Measurements from ENCODE around the gene GLRX.

Gene GLRX

DNA sequence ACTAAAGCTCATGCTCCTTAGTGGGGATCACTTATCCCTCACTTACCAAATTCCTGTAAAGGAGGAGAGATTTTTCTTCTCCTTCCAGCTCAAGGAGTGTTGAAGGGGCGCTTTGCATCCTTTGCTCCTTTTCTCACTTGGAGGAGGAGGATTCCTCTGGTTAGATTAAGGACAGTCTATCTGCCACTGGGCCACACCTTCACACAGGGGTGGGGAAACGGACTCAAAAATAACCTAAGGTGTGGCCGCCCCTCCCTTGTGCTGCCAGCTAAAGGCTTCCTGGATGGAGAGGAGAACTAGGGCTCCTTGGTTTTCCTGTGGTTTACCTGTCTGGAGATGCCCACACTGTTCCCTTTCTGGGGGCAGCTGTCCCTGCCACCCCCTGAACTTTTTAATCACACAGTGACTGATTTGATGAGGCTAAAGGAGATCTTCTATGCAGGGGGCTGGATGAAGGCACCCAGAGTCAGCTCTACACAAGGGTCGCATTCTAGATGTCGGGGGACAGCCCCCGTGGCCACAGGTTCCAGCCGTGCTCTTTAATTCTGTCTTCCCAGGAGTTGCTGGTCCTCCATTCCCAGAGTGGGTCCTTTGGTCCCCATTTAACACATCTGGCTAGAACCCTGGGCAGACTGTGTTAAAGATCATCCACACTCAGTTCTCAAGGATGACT, 14.4 kb downstream of the GLRX start:
- H3K36me3 ChIP-seq (ENCODE audit: control insufficient read depth, insufficient read depth, low read length), result no peaks in the 10 kb centered on the region
- whole genome bisulfite sequencing (ENCODE audit: insufficient coverage, insufficient read length), result no CpG with 5 or more reads among the region's 7 CpGs
- H3K4me1 ChIP-seq (ENCODE audit: control insufficient read depth, insufficient read depth, low read length), result peaks cover 3% of the 10 kb centered on the region
- H3K27ac ChIP-seq (ENCODE audit: low read length), result no peak overlapping the region
- DNase-seq (ENCODE audit: low read depth, low spot score), result no peak
- no peaks in the 10 kb centered on the region for H3K27me3 ChIP-seq (ENCODE audit: control insufficient read depth, insufficient read depth, low read length)
- H3K4me3 ChIP-seq (ENCODE audit: low read length), result no peak overlapping the region
- H3K9me3 ChIP-seq (ENCODE audit: control insufficient read depth, insufficient read depth, low read length), result no peaks in the 10 kb centered on the region

DNA sequence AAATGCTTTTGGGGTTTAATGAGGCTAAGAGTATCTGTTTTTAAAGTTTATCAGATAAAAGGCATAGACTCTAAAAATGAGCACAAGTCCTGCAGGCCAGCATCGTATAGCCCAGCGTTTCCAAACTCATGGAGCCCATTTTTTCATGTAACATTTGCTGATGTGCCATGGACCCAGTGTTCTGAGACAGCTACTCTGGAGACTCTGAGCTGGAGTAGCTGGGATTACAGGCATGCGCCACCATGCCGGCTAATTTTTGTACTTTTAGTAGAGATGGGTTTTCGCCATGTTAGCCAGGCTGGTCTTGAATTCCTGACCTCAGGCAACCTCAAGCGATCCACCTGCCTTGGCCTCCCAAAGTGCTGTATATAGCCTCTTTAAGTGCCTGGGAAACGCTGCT, 15.8 kb downstream of the GLRX start:
- peaks cover 3% of the 10 kb centered on the region for H3K4me1 ChIP-seq (ENCODE audit: control insufficient read depth, insufficient read depth, low read length)
- no peaks in the 10 kb centered on the region for H3K9me3 ChIP-seq (ENCODE audit: control insufficient read depth, insufficient read depth, low read length)
- no peak overlapping the region for H3K27ac ChIP-seq (ENCODE audit: low read length)
- no CpG with 5 or more reads among the region's 7 CpGs for WGBS (ENCODE audit: insufficient coverage, insufficient read length)
- no peaks in the 10 kb centered on the region for H3K36me3 ChIP-seq (ENCODE audit: control insufficient read depth, insufficient read depth, low read length)
- DNase-seq (ENCODE audit: low read depth, low spot score), result no peak
- no peak overlapping the region for H3K4me3 ChIP-seq (ENCODE audit: low read length)
- H3K27me3 ChIP-seq (ENCODE audit: control insufficient read depth, insufficient read depth, low read length), result no peaks in the 10 kb centered on the region

GRCh38 chr5:95804736-95805539, 17.6 kb downstream of the GLRX start:
- Histone ChIP-seq H3K36me3 (ENCODE audit: control insufficient read depth, insufficient read depth, low read length) (no peaks in the 10 kb centered on the region), H3K27ac (ENCODE audit: low read length) (no peak overlapping the region), H3K27me3 (ENCODE audit: control insufficient read depth, insufficient read depth, low read length) (no peaks in the 10 kb centered on the region), H3K9me3 (ENCODE audit: control insufficient read depth, insufficient read depth, low read length) (no peaks in the 10 kb centered on the region), H3K4me3 (ENCODE audit: low read length) (no peak overlapping the region), H3K4me1 (ENCODE audit: control insufficient read depth, insufficient read depth, low read length) (peaks cover 3% of the 10 kb centered on the region)
- no CpG with 5 or more reads among the region's 6 CpGs for WGBS (ENCODE audit: insufficient coverage, insufficient read length)
- DNase-seq (ENCODE audit: low read depth, low spot score), result no peak

- Histone ChIP-seq H3K27ac (ENCODE audit: low read length) (no peak overlapping the region), H3K4me1 (ENCODE audit: control insufficient read depth, insufficient read depth, low read length) (no peaks in the 10 kb centered on the region; the same call in 1 of the 2 replicates), H3K27me3 (ENCODE audit: control insufficient read depth, insufficient read depth, low read length) (no peaks in the 10 kb centered on the region), H3K9me3 (ENCODE audit: control insufficient read depth, insufficient read depth, low read length) (no peaks in the 10 kb centered on the region), H3K4me3 (ENCODE audit: low read length) (no peak overlapping the region), H3K36me3 (ENCODE audit: control insufficient read depth, insufficient read depth, low read length) (no peaks in the 10 kb centered on the region)
- WGBS (ENCODE audit: insufficient coverage, insufficient read length), result no CpG with 5 or more reads among the region's 6 CpGs
- DNase-seq (ENCODE audit: low read depth, low spot score), result no peak
Measured at GRCh38 chr5:95803271-95804148, 19.0 kb downstream of the GLRX start.

- no peaks in the 10 kb centered on the region for H3K9me3 ChIP-seq (ENCODE audit: control insufficient read depth, insufficient read depth, low read length)
- no peaks in the 10 kb centered on the region for H3K27me3 ChIP-seq (ENCODE audit: control insufficient read depth, insufficient read depth, low read length)
- no peaks in the 10 kb centered on the region for H3K4me1 ChIP-seq (ENCODE audit: control insufficient read depth, insufficient read depth, low read length)
- H3K27ac ChIP-seq (ENCODE audit: low read length), result no peak overlapping the region
- no peaks in the 10 kb centered on the region for H3K36me3 ChIP-seq (ENCODE audit: control insufficient read depth, insufficient read depth, low read length)
- no peak overlapping the region for H3K4me3 ChIP-seq (ENCODE audit: low read length)
- no peak for DNase-seq (ENCODE audit: low read depth, low spot score)
- WGBS (ENCODE audit: insufficient coverage, insufficient read length), result no CpG with 5 or more reads among the region's 3 CpGs
Measured at GRCh38 chr5:95801961-95802360, 20.6 kb downstream of the GLRX start.

DNA sequence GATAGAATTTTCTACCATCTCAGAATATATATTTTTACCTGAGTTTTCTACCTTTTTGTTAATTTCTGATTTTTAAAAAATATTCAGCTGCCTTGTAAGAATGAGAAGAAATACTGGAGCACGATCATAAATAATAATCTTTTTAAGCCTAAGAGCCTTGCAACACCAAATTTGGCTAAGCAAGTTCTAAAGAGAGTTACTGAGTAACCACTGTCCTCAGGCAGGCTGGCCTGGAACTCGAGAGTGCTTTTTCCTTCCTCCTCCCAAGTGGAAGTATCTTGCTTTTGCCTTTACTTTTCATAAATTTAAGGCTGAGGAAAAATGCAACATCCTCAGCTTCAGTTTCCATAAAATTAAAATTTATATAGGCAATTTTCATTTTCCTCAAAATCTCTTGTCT, 21.0 kb downstream of the GLRX start:
- Histone ChIP-seq H3K27me3 (ENCODE audit: control insufficient read depth, insufficient read depth, low read length) (no peaks in the 10 kb centered on the region), H3K36me3 (ENCODE audit: control insufficient read depth, insufficient read depth, low read length) (no peaks in the 10 kb centered on the region), H3K9me3 (ENCODE audit: control insufficient read depth, insufficient read depth, low read length) (no peaks in the 10 kb centered on the region), H3K27ac (ENCODE audit: low read length) (no peak overlapping the region), H3K4me3 (ENCODE audit: low read length) (no peak overlapping the region), H3K4me1 (ENCODE audit: control insufficient read depth, insufficient read depth, low read length) (no peaks in the 10 kb centered on the region)
- no peak for DNase-seq (ENCODE audit: low read depth, low spot score)
- WGBS (ENCODE audit: insufficient coverage, insufficient read length), result no CpG with 5 or more reads among the region's 2 CpGs

DNA sequence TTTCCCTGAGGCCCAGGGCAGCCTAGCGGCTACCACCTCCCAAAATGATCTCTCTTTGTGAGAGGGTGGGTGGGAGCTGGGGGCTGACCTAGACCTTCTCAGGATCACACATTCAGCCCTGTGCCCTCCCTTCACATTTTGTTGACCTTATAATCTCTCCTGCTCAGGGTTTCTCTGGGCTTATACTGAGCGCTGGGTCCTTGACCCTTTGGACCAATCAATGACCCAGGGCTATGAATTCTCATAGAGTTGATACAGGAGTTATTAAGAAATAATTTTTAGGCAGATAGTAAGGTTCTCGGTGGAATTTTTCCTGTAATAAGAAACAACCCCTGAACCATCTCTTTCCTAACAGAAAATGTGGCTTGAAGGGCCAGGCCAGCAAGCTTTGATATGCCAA, 22.0 kb downstream of the GLRX start:
- no peak overlapping the region for H3K4me3 ChIP-seq (ENCODE audit: low read length)
- H3K4me1 ChIP-seq (ENCODE audit: control insufficient read depth, insufficient read depth, low read length), result no peaks in the 10 kb centered on the region
- no peaks in the 10 kb centered on the region for H3K36me3 ChIP-seq (ENCODE audit: control insufficient read depth, insufficient read depth, low read length)
- DNase-seq (ENCODE audit: low read depth, low spot score), result no peak
- H3K27ac ChIP-seq (ENCODE audit: low read length), result no peak overlapping the region
- no peaks in the 10 kb centered on the region for H3K27me3 ChIP-seq (ENCODE audit: control insufficient read depth, insufficient read depth, low read length)
- H3K9me3 ChIP-seq (ENCODE audit: control insufficient read depth, insufficient read depth, low read length), result no peaks in the 10 kb centered on the region
- no CpG with 5 or more reads among the region's 3 CpGs for WGBS (ENCODE audit: insufficient coverage, insufficient read length)

DNA sequence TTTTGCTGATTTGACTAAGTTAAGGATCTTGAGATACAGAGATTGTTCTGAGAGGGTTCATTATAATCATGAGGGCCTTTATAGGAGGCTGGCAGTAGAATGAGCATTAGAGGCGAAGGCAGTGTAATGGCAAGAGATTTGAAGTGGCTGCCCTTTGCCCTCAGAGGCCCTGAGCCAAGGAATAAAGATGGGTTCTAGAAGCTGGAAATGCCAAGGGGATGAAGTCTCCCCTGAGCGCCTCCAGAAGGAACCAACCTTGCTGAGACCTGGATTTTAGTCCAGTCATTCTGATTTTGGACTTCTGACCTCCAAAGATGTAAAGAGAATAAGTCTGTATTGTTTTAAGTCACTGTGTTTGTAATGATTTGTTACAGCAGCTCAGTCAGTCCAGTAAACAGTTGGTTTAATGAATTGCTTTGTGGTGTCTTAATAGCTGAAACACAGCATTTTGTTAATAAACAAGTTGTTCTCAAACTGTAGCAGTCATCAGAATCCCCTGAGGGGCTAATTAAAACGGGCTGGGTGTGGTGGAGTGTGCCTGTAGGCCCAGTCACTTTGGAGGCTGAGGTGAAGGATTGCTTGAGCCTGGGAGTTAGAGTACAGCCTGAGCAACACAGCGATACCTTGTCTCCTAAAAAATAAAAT, 23.2 kb downstream of the GLRX start:
- DNase-seq (ENCODE audit: low read depth, low spot score), result no peak
- no peaks in the 10 kb centered on the region for H3K9me3 ChIP-seq (ENCODE audit: control insufficient read depth, insufficient read depth, low read length)
- no peak overlapping the region for H3K4me3 ChIP-seq (ENCODE audit: low read length)
- H3K36me3 ChIP-seq (ENCODE audit: control insufficient read depth, insufficient read depth, low read length), result no peaks in the 10 kb centered on the region
- H3K27me3 ChIP-seq (ENCODE audit: control insufficient read depth, insufficient read depth, low read length), result no peaks in the 10 kb centered on the region
- H3K4me1 ChIP-seq (ENCODE audit: control insufficient read depth, insufficient read depth, low read length), result no peaks in the 10 kb centered on the region
- no peak overlapping the region for H3K27ac ChIP-seq (ENCODE audit: low read length)
- WGBS (ENCODE audit: insufficient coverage, insufficient read length), result no CpG with 5 or more reads among the region's 4 CpGs

GRCh38 chr5:95798545-95798944, 24.0 kb downstream of the GLRX start:
- Histone ChIP-seq H3K27ac (ENCODE audit: low read length) (no peak overlapping the region), H3K4me1 (ENCODE audit: control insufficient read depth, insufficient read depth, low read length) (no peaks in the 10 kb centered on the region), H3K36me3 (ENCODE audit: control insufficient read depth, insufficient read depth, low read length) (no peaks in the 10 kb centered on the region), H3K9me3 (ENCODE audit: control insufficient read depth, insufficient read depth, low read length) (no peaks in the 10 kb centered on the region), H3K27me3 (ENCODE audit: control insufficient read depth, insufficient read depth, low read length) (no peaks in the 10 kb centered on the region), H3K4me3 (ENCODE audit: low read length) (no peak overlapping the region)
- DNase-seq (ENCODE audit: low read depth, low spot score), result no peak

GRCh38 chr5:95798048-95798447, 24.5 kb downstream of the GLRX start:
- Histone ChIP-seq H3K9me3 (ENCODE audit: control insufficient read depth, insufficient read depth, low read length) (no peaks in the 10 kb centered on the region), H3K36me3 (ENCODE audit: control insufficient read depth, insufficient read depth, low read length) (no peaks in the 10 kb centered on the region), H3K27ac (ENCODE audit: low read length) (no peak overlapping the region), H3K27me3 (ENCODE audit: control insufficient read depth, insufficient read depth, low read length) (no peaks in the 10 kb centered on the region), H3K4me3 (ENCODE audit: low read length) (no peak overlapping the region), H3K4me1 (ENCODE audit: control insufficient read depth, insufficient read depth, low read length) (no peaks in the 10 kb centered on the region)
- DNase-seq (ENCODE audit: low read depth, low spot score), result no peak
- no CpG with 5 or more reads among the region's 2 CpGs for WGBS (ENCODE audit: insufficient coverage, insufficient read length)

Measured in iPS DF 6.9 (cell line).